Parathyroid adenoma (tissue), 2 donors: ENCODE measurements around the gene PROKR1.

Experiments used
- H2AFZ ChIP-seq: fragments of 300-600 bp; sonication (generic); one replicate; pipeline ENCODE4 v1.7.0; 2017; ENCODE audit warnings: antibody characterized with exemption, mild to moderate bottlenecking
- H3K27ac ChIP-seq: fragments of 300-600 bp; sonication (generic); one replicate; pipeline ENCODE4 v1.7.0; 2017
- H3K27me3 ChIP-seq: fragments of 300-600 bp; sonication (generic); one replicate; pipeline ENCODE4 v1.7.0; 2017; ENCODE audit warnings: low read length; ENCODE audit not compliant: control insufficient read depth, insufficient read depth
- H3K36me3 ChIP-seq: fragments of 300-600 bp; sonication (generic); one replicate; pipeline ENCODE4 v1.7.0; 2017; ENCODE audit warnings: low read length; ENCODE audit not compliant: control insufficient read depth, insufficient read depth
- H3K4me1 ChIP-seq: fragments of 300-600 bp; sonication (generic); one replicate; pipeline ENCODE4 v1.7.0; 2017; ENCODE audit warnings: control low read depth
- H3K4me2 ChIP-seq: fragments of 300-600 bp; sonication (generic); one replicate; pipeline ENCODE4 v1.7.0; 2017; ENCODE audit warnings: low read length
- H3K4me3 ChIP-seq: fragments of 300-600 bp; sonication (generic); one replicate; pipeline ENCODE4 v1.7.0; 2017; ENCODE audit warnings: low read depth, low read length
- H3K79me2 ChIP-seq: fragments of 300-600 bp; sonication (generic); one replicate; pipeline ENCODE4 v1.7.0; 2017; ENCODE audit warnings: control low read depth
- H3K9ac ChIP-seq: fragments of 300-600 bp; sonication (generic); one replicate; pipeline ENCODE4 v1.7.0; 2017; ENCODE audit warnings: mild to moderate bottlenecking
- H3K9me3 ChIP-seq: fragments of 300-600 bp; sonication (generic); one replicate; pipeline ENCODE4 v1.7.0; 2017; ENCODE audit warnings: low read length; ENCODE audit not compliant: control insufficient read depth
- CTCF ChIP-seq: fragments of 300-600 bp; sonication (generic); IDR thresholded peaks from one replicate; pipeline ENCODE4 v1.7.0; 2017; ENCODE audit warnings: antibody characterized with exemption, mild to moderate bottlenecking
- donor health status: primary hyperparathyroidism.

The PROKR1 gene

GRCh38 chr2:68686178-68686577, 42.8 kb downstream of the PROKR1 start:
- Histone ChIP-seq H3K36me3 (no peaks in the 10 kb centered on the region), H3K27me3 (no peaks in the 10 kb centered on the region), H3K27ac (no peak overlapping the region), H3K4me1 (no peaks in the 10 kb centered on the region), H3K9ac (no peak overlapping the region), H3K9me3 (no peaks in the 10 kb centered on the region), H2AFZ (no peak overlapping the region), H3K4me2 (no peak overlapping the region), H3K79me2 (no peaks in the 10 kb centered on the region), H3K4me3 (no peak overlapping the region)
- TF ChIP-seq CTCF, result no peak

- Histone ChIP-seq H3K9ac (no peak overlapping the region), H3K79me2 (no peaks in the 10 kb centered on the region)
Measured at GRCh38 chr2:68687018-68687417, 43.6 kb downstream of the PROKR1 start.

GRCh38 chr2:68689553-68690537, 46.5 kb downstream of the PROKR1 start:
- Histone ChIP-seq H3K27ac (no peak overlapping the region), H3K4me3 (no peak overlapping the region), H3K9me3 (no peaks in the 10 kb centered on the region), H3K9ac (no peak overlapping the region), H2AFZ (no peak overlapping the region), H3K4me2 (no peak overlapping the region), H3K79me2 (no peaks in the 10 kb centered on the region), H3K27me3 (no peaks in the 10 kb centered on the region), H3K36me3 (no peaks in the 10 kb centered on the region), H3K4me1 (no peaks in the 10 kb centered on the region)
- TF ChIP-seq CTCF, result no peak

More at GRCh38 chr2:68687018-68687417, 43.6 kb downstream of the PROKR1 start:
- H3K27ac ChIP-seq, result no peak overlapping the region
- TF ChIP-seq CTCF, result no peak
- no peaks in the 10 kb centered on the region for H3K9me3 ChIP-seq
- H3K27me3 ChIP-seq, result no peaks in the 10 kb centered on the region
- H3K4me1 ChIP-seq, result no peaks in the 10 kb centered on the region
- H2AFZ ChIP-seq, result no peak overlapping the region
- H3K36me3 ChIP-seq, result no peaks in the 10 kb centered on the region
- H3K4me2 ChIP-seq, result no peak overlapping the region
- no peak overlapping the region for H3K4me3 ChIP-seq

GRCh38 chr2:68690851-68691250, 47.5 kb downstream of the PROKR1 start:
- Histone ChIP-seq H3K27ac (no peak overlapping the region), H3K4me3 (no peak overlapping the region), H3K4me2 (no peak overlapping the region), H3K9me3 (no peaks in the 10 kb centered on the region), H3K27me3 (no peaks in the 10 kb centered on the region), H3K36me3 (no peaks in the 10 kb centered on the region), H3K79me2 (no peaks in the 10 kb centered on the region), H2AFZ (no peak overlapping the region), H3K9ac (no peak overlapping the region), H3K4me1 (no peaks in the 10 kb centered on the region)
- TF ChIP-seq CTCF, result no peak

- H3K4me2 ChIP-seq, result no peak overlapping the region
- no peak for TF ChIP-seq CTCF
Measured at GRCh38 chr2:68692511-68692910, 49.1 kb downstream of the PROKR1 start.

More at GRCh38 chr2:68692511-68692910, 49.1 kb downstream of the PROKR1 start:
- Histone ChIP-seq H3K27me3 (no peaks in the 10 kb centered on the region), H3K4me1 (no peaks in the 10 kb centered on the region), H3K9ac (no peak overlapping the region), H3K79me2 (no peaks in the 10 kb centered on the region), H3K27ac (no peak overlapping the region), H2AFZ (no peak overlapping the region), H3K4me3 (no peak overlapping the region), H3K36me3 (no peaks in the 10 kb centered on the region), H3K9me3 (no peaks in the 10 kb centered on the region)
